Left lung (tissue), 10 donors: ENCODE data around the gene TSPYL4. TPM values are rescaled to one million over a fixed set of nuclear protein-coding genes. Genes with fewer than 3 reads are reported as not detected.

Experiments
- ATAC-seq: fragments of 200-7000 bp; cut with Tn5 transposase; one replicate; pipeline ENCODE4 v1.9.1; 2020; ENCODE audit warnings: moderate library complexity
- DNase-seq, 4 donors: peaks; one replicate each; pipeline ENCODE4 v3.0.0-alpha.2; 2013 to 2020
- H3K27ac ChIP-seq, 2 donors: fragments of 200-600 bp; sonication (generic) in 1 of 2; one replicate each; pipeline versions ENCODE4 v1.5.0 to v1.8.0; 2020 to 2021
- H3K27me3 ChIP-seq, 2 donors: fragments of 200-600 bp; sonication (generic) in 1 of 2; one replicate each; pipeline versions ENCODE4 v1.5.0 to v1.8.0; 2020 to 2021
- H3K36me3 ChIP-seq, 2 donors: fragments of 200-600 bp; sonication (generic) in 1 of 2; one replicate each; pipeline versions ENCODE4 v1.5.0 to v1.8.0; 2020 to 2021
- H3K4me1 ChIP-seq, 2 donors: fragments of 200-600 bp; one replicate each; pipeline ENCODE4 v1.8.0; 2021
- H3K4me3 ChIP-seq, 2 donors: fragments of 200-600 bp; sonication (generic) in 1 of 2; one replicate each; pipeline versions ENCODE4 v1.5.0 to v1.8.0; 2020 to 2021; ENCODE audit warnings: mild to moderate bottlenecking in 1 of 2
- H3K9me3 ChIP-seq, 2 donors: fragments of 200-600 bp; sonication (generic) in 1 of 2; one replicate each; pipeline versions ENCODE4 v1.5.0 to v1.8.0; 2020 to 2021
- intact Hi-C, 2 donors: fragments of 100-400 bp; cut with DNase I; formaldehyde crosslinking; loops; one replicate each; pipeline versions ENCODE4 v1.11.2 to v1.14.2; 2022
- polyA plus RNA-seq, 6 donors: library from polyadenylated mRNA; unstranded; fragments of 120-200 nt; gene quantifications; one replicate each; pipeline ENCODE4 v1.2.1, GENCODE V29; 2013; ENCODE audit not compliant: insufficient read length in 6 of 6
- total RNA-seq, 2 donors: library from RNA; stranded (reverse); fragmentation: NEBNext Ultra II Directional; extraction: Animal tissue kit (Norgen Biotek cat#: 25700); gene quantifications; one replicate each; pipeline ENCODE4 v1.2.1, GENCODE V29; 2021
- TF ChIP-seq, protein P1 (sequence below), 2 donors: fragments of 200-600 bp; sonication (generic) in 1 of 2; IDR thresholded peaks; one replicate each; pipeline versions ENCODE4 v1.5.0 to v1.8.0; 2021; ENCODE audit warnings: antibody characterized with exemption in 2 of 2
- donor health status: DM: no; HTN: yes; CAD: no.
- donor health status: DM: no; HTN: no; CAD: no.

Gene TSPYL4
- total and polyA plus RNA-seq, 8 donors: 10.2 to 53.8 (median 48.8) TPM

DNA sequence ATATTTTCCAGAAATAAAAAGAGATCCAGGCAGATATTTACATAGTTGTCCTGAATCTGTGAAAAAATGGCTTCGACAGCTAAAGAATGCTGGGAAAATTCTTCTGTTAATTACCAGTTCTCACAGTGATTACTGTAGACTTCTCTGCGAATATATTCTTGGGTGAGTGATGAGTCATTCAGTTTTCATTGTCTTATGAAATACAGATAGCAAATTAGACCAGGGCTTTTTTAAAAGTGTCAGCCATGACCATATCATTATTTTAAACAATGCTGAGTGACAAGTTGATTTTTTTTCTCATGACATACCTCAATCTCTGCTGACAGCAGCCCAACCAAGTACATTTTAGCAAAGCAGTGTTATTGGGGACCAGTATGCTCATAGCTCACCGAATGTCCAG, 32.8 kb downstream of the TSPYL4 start:
- DNase-seq: no peak
- peaks cover 0 to 7% of the 10 kb centered on the region in 2 donors for H3K36me3 ChIP-seq
- no peak overlapping the region for H3K4me3 ChIP-seq
- intact Hi-C loops: no loop called here
- no peak overlapping the region for H3K27ac ChIP-seq
- TF ChIP-seq, protein P1, sequence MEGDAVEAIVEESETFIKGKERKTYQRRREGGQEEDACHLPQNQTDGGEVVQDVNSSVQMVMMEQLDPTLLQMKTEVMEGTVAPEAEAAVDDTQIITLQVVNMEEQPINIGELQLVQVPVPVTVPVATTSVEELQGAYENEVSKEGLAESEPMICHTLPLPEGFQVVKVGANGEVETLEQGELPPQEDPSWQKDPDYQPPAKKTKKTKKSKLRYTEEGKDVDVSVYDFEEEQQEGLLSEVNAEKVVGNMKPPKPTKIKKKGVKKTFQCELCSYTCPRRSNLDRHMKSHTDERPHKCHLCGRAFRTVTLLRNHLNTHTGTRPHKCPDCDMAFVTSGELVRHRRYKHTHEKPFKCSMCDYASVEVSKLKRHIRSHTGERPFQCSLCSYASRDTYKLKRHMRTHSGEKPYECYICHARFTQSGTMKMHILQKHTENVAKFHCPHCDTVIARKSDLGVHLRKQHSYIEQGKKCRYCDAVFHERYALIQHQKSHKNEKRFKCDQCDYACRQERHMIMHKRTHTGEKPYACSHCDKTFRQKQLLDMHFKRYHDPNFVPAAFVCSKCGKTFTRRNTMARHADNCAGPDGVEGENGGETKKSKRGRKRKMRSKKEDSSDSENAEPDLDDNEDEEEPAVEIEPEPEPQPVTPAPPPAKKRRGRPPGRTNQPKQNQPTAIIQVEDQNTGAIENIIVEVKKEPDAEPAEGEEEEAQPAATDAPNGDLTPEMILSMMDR (IDR thresholded peaks at IDR 0.05): no peak
- no peaks in the 10 kb centered on the region for H3K9me3 ChIP-seq
- no peaks in the 10 kb centered on the region for H3K27me3 ChIP-seq
- ATAC-seq: no peak
- no peaks in the 10 kb centered on the region for H3K4me1 ChIP-seq

DNA sequence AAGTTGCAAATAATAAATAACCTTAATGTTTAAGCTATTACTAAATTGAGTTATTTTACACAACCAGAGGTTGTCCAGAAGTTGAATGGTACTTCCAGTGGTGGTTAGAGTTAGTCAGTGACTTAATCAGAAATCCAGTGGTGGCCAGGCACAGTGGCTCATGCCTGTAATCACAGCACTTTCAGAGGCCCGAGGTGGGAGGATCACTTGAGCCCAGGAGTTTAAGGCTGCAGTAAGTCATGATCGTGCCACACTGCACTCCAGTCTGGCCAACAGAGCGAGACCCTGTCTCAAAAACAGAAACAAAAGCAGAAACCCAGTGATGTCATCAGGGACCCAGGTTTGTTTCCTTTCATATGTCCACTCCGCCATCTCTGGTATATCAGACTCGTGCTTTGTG, 35.0 kb downstream of the TSPYL4 start:
- no peaks in the 10 kb centered on the region for H3K27me3 ChIP-seq
- no peaks in the 10 kb centered on the region for H3K4me1 ChIP-seq
- TF ChIP-seq, protein P1 (IDR thresholded peaks at IDR 0.05): no peak
- H3K27ac ChIP-seq: no peak overlapping the region
- intact Hi-C loops: no loop called here
- H3K9me3 ChIP-seq: no peaks in the 10 kb centered on the region
- no peaks in the 10 kb centered on the region for H3K36me3 ChIP-seq
- no peak overlapping the region for H3K4me3 ChIP-seq
- DNase-seq (no peak), ATAC-seq (no peak)

DNA sequence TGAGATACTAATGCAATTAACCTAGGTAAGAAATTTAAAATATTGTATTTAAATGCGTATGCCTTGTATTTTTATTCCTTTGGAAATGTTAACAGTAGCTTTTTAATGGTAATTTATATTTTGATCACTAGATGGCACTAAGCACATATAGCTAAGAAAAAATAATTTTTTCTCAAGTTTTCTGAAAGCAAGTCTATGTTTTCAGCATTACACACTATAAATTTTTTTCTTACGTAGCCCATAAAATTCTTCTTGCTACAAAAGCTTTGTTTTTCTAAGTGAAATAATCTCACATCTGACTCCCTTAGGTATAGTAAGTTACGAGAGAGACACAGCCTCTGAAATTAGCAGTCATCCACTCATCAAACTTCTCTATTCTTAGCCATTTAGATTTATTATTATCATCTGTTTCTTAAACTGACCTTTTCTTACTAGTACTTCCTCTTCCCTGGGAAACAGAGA, 35.7 kb downstream of the TSPYL4 start:
- Histone ChIP-seq H3K27me3 (no peaks in the 10 kb centered on the region), H3K4me3 (no peak overlapping the region), H3K9me3 (no peaks in the 10 kb centered on the region), H3K36me3 (peaks cover 0 to 3% of the 10 kb centered on the region in 2 donors), H3K27ac (no peak overlapping the region), H3K4me1 (no peaks in the 10 kb centered on the region)
- DNase-seq: no peak
- ATAC-seq: peak; percentile 47
- intact Hi-C loops: no loop called here
- TF ChIP-seq, protein P1 (IDR thresholded peaks at IDR 0.05): peak in 1 of 2 donors; percentile 44

DNA sequence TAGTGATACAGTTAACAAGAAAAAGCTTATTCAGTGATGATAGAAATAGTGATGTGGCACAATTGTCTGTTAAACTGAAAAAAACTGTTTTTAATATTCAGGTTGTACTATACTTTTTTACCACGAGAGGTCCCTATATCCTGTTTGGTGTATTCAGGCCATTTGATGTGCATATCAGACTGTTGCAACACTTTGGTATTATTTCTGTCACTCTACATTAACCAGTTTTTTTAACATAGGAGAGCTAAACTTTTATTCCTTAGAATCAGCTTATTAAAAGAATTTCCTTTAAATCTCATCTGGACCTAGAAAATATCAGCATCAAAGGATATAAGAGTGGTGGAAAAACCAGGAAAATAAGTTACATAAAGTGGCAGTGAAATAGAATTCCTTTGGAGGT, 36.8 kb downstream of the TSPYL4 start:
- intact Hi-C loops: no loop called here
- TF ChIP-seq, protein P1 (IDR thresholded peaks at IDR 0.05): peak; percentile 24 to 44

DNA sequence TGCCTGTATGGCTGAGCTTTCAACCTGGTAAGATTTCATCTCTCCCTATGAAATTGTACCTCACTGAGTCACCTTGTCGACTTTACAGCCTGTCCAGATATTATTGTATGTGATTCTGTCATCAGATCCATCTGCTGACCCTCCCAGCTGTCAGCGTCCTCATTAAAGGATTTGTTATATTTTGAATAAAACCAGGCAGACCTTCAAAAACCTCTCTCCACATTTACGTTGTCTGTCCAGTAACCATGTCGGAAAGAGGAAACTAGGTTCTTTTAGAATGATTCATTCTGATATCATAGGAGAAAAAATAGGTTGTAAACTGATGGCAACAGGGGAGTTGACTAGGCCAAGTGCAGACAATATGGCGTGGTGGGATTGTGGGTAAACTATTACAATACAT, 38.5 kb downstream of the TSPYL4 start:
- no peak overlapping the region for H3K4me3 ChIP-seq
- H3K4me1 ChIP-seq: no peaks in the 10 kb centered on the region
- H3K27ac ChIP-seq: no peak overlapping the region
- TF ChIP-seq, protein P1 (IDR thresholded peaks at IDR 0.05): no peak
- DNase-seq (no peak), ATAC-seq (no peak)
- intact Hi-C loops: no loop called here
- no peaks in the 10 kb centered on the region for H3K27me3 ChIP-seq
- H3K36me3 ChIP-seq: peaks cover 0 to 4% of the 10 kb centered on the region in 2 donors
- no peaks in the 10 kb centered on the region for H3K9me3 ChIP-seq

More for the DNA sequence above, 36.8 kb downstream of the TSPYL4 start:
- Histone ChIP-seq H3K9me3 (no peaks in the 10 kb centered on the region), H3K27me3 (no peaks in the 10 kb centered on the region), H3K36me3 (peaks cover 0 to 4% of the 10 kb centered on the region in 2 donors), H3K4me1 (no peaks in the 10 kb centered on the region), H3K4me3 (no peak overlapping the region), H3K27ac (peak overlapping the region in 1 of 2 donors; percentile 21)
- DNase-seq (peak in 1 of 4 donors; percentile 58), ATAC-seq (peak; percentile 80)
